CD4-positive, alpha-beta T cell treated with Interleukin-17A for 1 hour (primary cell): ENCODE measurements around the gene COL15A1.

Experiments used
- DNase-seq: peaks from one replicate; pipeline ENCODE4 v3.0.0-alpha.2; 2020

The COL15A1 gene

DNA sequence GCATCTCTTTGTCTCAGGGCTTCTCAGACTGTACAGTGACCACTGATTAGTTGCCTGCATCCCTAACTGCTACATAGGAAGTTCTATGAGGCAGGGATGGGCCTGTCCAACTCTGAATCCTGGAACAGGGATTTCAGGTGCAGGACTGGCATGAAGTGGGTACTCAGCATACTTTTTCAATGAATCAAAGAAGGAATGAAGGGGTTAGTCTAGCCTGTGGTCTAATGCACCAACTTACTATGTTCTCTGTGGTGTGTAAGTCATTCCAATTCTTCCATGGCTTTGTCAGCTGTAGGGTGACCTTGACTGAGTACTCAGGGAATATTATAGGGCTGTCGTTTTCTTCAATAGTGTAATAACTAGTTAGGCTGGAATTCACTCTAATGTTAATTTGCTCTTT is 8.3 kb downstream of the COL15A1 start:
- DNase-seq, result no peak

- DNase-seq, result no peak
Measured at GRCh38 chr9:98953581-98954243, 10.0 kb downstream of the COL15A1 start.

DNA sequence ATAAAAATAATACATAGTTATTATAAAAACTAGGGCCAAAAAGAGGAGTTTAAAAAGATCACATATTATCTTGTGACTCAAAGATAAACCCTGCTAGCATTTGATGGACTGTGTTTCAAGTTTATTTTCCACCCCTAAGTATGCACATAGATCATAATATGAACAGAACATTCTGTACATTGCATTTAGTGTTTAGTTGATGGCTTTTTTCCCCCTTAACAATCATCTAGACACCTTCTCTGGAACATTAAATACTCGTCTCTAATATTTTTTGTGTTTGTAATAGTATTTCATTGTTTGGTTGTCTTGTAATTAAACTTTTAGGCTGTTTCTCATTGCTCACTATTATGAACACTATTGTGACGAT is 10.5 kb downstream of the COL15A1 start:
- no peak for DNase-seq

GRCh38 chr9:98955259-98955658 is 11.6 kb downstream of the COL15A1 start:
- DNase-seq, result no peak

DNA sequence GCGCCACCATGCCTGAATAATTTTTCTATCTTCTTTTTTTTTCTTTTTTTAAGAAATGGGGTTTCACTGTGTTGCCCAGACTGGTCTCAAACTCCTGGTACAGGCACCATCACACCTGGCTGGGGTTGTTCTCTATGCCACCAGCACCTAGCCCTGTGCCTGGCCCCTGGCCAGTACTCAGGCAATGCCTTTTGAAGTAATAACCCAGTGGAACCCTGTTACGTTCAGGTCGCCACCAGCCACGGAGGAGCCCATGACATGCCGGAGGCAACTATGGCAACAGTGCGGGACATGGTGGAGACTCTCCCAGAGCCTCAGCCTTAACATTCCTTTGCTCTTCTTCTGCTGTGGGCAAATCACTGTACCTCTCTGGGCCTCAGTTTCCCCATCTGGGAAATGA is 14.1 kb downstream of the COL15A1 start:
- DNase-seq, result no peak

DNA sequence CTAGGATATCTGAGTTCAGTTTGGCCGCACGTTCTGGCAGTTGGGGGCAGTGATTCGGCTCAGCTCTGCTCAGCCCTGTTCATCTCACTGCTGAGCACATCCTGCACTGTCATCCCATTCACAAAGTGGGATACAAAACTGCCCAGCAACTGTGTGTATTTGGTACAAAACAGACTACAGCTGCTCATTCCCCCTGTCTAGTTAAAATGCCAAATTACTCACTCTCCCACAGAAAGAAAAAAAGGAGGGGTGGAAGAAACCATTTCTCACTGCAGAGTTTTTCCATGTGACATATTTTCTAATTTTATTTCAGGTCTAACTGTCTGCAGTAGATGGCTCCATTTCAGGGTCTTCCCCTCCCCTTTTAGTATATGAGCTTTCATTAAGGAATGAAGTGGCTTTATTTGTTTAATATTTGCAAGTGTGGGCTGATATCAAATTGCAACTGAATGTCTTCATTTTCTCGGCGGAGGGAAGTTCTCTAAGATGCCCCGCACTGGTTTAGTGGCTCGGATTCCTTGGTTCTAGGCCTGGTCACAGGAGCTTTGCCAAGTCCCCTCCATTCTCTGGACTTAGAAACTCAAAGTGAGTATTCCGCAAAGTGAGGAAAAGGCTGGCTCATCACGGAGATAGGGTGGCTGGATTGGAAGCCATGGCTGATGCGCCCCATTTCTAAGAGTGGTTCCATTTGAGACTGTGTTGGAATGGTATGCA is 14.7 kb downstream of the COL15A1 start:
- DNase-seq, result no peak

- DNase-seq, result no peak
Measured at GRCh38 chr9:98960409-98960808, 16.7 kb downstream of the COL15A1 start.

GRCh38 chr9:98961513-98962180 is 17.9 kb downstream of the COL15A1 start:
- DNase-seq, result no peak

- no peak for DNase-seq
Measured at GRCh38 chr9:98962181-98962560, 18.5 kb downstream of the COL15A1 start.

- DNase-seq, result no peak
Measured at GRCh38 chr9:98962861-98963260, 19.2 kb downstream of the COL15A1 start.

DNA sequence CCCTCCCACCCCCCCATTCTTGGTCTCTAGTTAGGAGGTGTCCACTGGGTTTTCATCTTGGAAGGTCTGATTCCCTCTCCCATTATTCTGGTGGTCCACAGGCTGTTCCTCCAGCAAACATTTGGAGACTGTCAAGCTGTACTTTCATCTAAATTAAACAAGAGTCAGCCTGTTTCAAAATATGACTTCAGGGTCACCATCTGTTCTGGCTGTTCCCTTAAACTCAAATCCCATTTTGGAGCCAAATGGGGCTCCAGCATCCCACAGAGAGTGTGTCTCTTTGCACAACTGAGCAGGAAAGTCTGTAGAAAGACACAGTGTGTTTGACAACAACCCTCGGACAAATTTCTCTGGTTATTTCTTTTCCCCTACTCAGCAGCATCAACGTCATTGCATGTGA is 20.5 kb downstream of the COL15A1 start:
- no peak for DNase-seq

- no peak for DNase-seq
Measured at GRCh38 chr9:98964911-98965336, 21.2 kb downstream of the COL15A1 start.

- DNase-seq, result no peak
Measured at GRCh38 chr9:98966676-98967075, 23.0 kb downstream of the COL15A1 start.

DNA sequence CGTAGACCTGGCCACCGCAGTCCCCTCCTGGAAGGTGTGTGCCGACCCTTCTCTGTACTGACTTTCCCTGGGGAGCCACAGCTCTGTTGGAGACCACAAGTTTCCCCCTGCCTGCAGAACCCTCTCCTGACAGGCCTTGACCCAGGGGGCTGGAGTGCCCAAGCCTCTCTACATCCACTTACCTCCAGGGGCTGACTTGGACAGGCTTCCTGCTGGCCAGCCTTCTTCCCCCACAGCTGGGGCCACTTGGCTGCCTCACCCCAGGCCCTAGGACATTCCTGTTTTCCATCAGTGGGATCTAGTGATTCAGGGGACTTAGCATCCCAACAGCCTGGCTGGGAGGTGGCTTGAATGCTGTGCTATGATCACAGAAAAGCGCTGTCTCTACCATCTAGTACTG is 23.6 kb downstream of the COL15A1 start:
- DNase-seq, result no peak

DNA sequence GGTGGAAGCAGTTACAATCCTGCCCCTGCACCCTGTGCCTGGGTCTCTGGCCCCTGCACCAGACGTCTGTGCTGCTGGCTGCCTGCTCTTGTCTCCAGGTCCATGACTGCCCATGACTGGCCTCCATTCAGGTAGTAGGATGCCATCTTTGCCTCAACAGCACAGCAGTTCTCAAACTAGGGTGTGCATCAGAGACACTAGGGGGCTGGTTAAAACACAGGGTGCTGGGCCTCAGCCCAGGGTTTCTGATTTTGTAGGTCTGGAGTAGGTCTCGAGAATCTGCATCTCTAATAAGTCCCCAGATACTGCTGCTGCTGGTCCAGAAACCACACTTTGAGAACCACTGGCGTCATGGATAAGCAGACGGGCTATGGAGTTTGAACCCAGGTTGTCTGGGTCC is 24.0 kb downstream of the COL15A1 start:
- DNase-seq, result no peak

GRCh38 chr9:98968601-98969337 is 25.1 kb downstream of the COL15A1 start:
- no peak for DNase-seq

DNA sequence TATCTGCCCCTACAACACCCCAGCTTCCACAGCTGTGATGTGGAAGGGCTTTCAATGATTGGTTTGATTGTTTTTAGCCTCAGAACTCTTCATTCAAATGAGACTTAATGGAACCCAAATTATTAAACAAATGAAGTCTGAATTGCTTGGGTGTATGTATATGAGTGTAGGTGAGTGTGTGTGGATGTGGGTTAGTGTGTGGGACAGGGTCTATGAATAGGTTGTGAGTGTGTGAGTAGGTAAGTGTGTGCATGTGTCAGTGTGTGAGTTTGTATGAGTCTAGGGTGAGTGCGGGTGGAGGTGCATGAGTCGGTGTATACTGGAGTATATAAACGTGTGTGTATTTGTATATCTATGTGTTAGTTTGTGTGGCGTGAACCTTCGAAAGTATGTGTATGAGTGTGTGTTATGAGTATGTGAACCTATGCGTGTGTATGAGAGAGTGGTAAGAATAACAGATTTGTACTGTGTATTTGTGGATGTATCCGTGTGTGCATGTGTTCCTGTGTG is 26.9 kb downstream of the COL15A1 start:
- no peak for DNase-seq

DNA sequence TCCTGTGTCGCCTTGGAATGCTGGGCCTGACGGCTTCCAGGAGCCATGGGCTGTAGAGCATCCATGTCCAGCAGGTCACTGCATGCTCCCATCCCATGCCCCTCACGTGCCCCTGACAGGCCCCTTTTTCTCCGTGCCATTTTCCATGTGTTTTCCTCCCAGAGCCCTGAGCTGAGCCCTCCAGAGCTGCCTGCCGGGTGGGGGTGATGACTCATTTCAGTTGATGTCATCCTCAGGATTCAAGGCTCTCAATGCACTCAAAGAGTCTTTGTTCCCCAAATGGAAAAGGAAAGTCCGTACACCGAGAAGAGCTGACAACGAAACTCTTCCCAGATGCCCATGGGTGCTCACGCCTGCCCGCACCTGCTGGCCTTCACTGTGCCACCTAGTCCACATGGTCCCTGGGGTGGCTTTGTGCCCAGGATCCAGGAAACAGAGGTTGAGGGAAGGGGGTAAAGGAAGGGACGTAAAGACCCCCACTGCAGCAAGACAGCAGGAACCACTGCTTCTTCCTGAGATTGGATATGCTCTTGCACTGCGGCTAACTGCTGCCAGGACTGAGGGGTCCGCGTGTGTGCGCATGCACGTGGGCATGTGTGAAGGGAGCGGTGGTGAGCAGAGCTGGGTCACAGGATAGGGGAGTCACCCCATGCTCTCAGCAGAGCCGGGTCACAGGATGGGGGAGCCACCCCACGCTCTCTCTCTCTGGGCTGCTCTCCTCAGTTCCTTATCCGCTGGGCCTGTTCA is 27.6 kb downstream of the COL15A1 start:
- no peak for DNase-seq

DNA sequence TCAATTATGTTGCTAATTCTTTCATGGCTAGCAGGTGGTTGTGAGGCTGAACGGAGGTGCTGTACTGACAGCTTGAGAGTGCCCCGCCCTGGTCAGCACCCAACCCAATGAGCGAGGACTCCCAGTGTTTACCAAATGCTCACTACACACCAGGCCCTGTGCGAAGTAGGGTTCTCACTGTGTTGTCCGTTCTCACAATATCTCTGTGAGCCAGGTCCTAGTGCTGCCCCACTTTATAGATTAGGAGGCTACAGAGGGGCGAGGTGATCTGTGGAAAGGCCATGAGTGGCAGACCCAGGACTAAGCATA is 28.2 kb downstream of the COL15A1 start:
- DNase-seq, result no peak

GRCh38 chr9:98972716-98973115 is 29.0 kb downstream of the COL15A1 start:
- DNase-seq, result no peak

GRCh38 chr9:98973171-98973570 is 29.5 kb downstream of the COL15A1 start:
- DNase-seq, result no peak

GRCh38 chr9:98973576-98973975 is 29.9 kb downstream of the COL15A1 start:
- DNase-seq, result no peak

DNA sequence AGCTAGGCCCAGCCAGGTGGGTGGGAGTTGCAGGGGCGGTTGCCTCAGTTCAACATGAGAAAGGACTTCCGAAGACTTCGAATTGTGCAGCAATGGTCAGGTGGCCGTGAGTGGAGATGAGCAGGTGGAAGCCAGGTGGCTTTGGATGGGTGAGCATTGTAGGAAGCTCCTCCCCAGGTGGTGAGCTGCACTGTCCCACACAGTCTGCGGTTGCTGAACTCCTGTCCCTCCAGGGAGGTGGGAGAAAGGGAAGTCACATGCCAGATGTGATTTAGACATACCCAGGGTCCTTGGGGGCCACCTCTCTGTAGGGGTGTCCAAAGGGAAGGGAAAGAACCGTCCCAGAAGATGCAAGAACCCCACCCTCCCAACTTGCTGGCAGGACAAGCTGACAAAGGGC is 30.4 kb downstream of the COL15A1 start:
- DNase-seq, result no peak
